ENCODE measurements around the gene RAPGEF6.

- TF ChIP-seq CTCF (IDR thresholded peaks at IDR 0.05) (no peak), EP300 (IDR thresholded peaks at IDR 0.05) (no peak), POLR2AphosphoS5 (IDR thresholded peaks at IDR 0.05) (no peak)
These were observed 254.0 kb downstream of the RAPGEF6 start for GRCh38 chr5:131381021-131381420.
